Activated T-cell treated with anti-CD3 and anti-CD28 coated beads, Interleukin-2, amount 50 U/mL, for 4 hours (primary cell): ENCODE results near the gene CASQ2. TPM values are rescaled to one million over a fixed set of nuclear protein-coding genes. Genes with fewer than 3 reads are reported as not detected.

Source experiments
- ATAC-seq, 2 donors: fragments of 200-7000 bp; cut with Tn5 transposase; one replicate each; pipeline ENCODE4 v1.10.0; 2021
- DNase-seq: peaks from one replicate; pipeline ENCODE4 v3.0.0-alpha.2; 2020
- H3K27me3 Mint-ChIP-seq: one replicate; pipeline ENCODE4 v1.8.0; 2021; ENCODE audit warnings: low read depth, mixed read lengths
- H3K36me3 Mint-ChIP-seq: one replicate; pipeline ENCODE4 v1.8.0; 2022; ENCODE audit warnings: mixed read lengths; ENCODE audit not compliant: insufficient read depth
- H3K4me1 Mint-ChIP-seq: one replicate; pipeline ENCODE4 v1.8.0; 2021; ENCODE audit warnings: low read depth, mixed read lengths
- H3K4me3 Mint-ChIP-seq: one replicate; pipeline ENCODE4 v1.8.0; 2021; ENCODE audit warnings: mild to moderate bottlenecking, moderate library complexity, mixed read lengths
- H3K9me3 Mint-ChIP-seq: one replicate; pipeline ENCODE4 v1.8.0; 2021; ENCODE audit warnings: mixed read lengths
- total RNA-seq, 3 donors: library from RNA; stranded (reverse); gene quantifications; one replicate each; pipeline ENCODE4 v1.2.1, GENCODE V29; 2021

CASQ2 gene
- total RNA-seq, 3 donors from 2014 or later = not detected

- H3K4me3 Mint-ChIP-seq = no peak overlapping the region
- no peaks in the 10 kb centered on the region for H3K9me3 Mint-ChIP-seq
- H3K4me1 Mint-ChIP-seq = no peaks in the 10 kb centered on the region
- H3K27me3 Mint-ChIP-seq = no peaks in the 10 kb centered on the region
- H3K36me3 Mint-ChIP-seq = no peaks in the 10 kb centered on the region
- DNase-seq (no peak), ATAC-seq (no peak)
These were observed 90.4 kb downstream of the CASQ2 start for GRCh38 chr1:115678141-115678540.

- ATAC-seq = no peak
- Mint-ChIP-seq H3K4me3 (no peak overlapping the region), H3K36me3 (no peaks in the 10 kb centered on the region), H3K27me3 (no peaks in the 10 kb centered on the region), H3K9me3 (no peaks in the 10 kb centered on the region), H3K4me1 (no peaks in the 10 kb centered on the region)
- DNase-seq = no peak
These were observed 90.9 kb downstream of the CASQ2 start for GRCh38 chr1:115677565-115677964.

GRCh38 chr1:115677182-115677555 is 91.3 kb downstream of the CASQ2 start:
- Mint-ChIP-seq H3K9me3 (no peaks in the 10 kb centered on the region), H3K4me3 (no peak overlapping the region), H3K27me3 (no peaks in the 10 kb centered on the region), H3K36me3 (no peaks in the 10 kb centered on the region), H3K4me1 (no peaks in the 10 kb centered on the region)
- DNase-seq (no peak), ATAC-seq (no peak)

GRCh38 chr1:115676498-115677181 is 91.9 kb downstream of the CASQ2 start:
- DNase-seq = no peak
- no peak for ATAC-seq
- H3K27me3 Mint-ChIP-seq = no peaks in the 10 kb centered on the region
- H3K36me3 Mint-ChIP-seq = no peaks in the 10 kb centered on the region
- H3K4me1 Mint-ChIP-seq = no peaks in the 10 kb centered on the region
- H3K9me3 Mint-ChIP-seq = no peaks in the 10 kb centered on the region
- no peak overlapping the region for H3K4me3 Mint-ChIP-seq

- Mint-ChIP-seq H3K4me3 (no peak overlapping the region), H3K27me3 (no peaks in the 10 kb centered on the region), H3K9me3 (no peaks in the 10 kb centered on the region), H3K4me1 (no peaks in the 10 kb centered on the region), H3K36me3 (peaks cover 3% of the 10 kb centered on the region)
- ATAC-seq (no peak), DNase-seq (no peak)
These were observed 96.1 kb downstream of the CASQ2 start for GRCh38 chr1:115672224-115673009.

- ATAC-seq = no peak
- no peak overlapping the region for H3K4me3 Mint-ChIP-seq
- no peaks in the 10 kb centered on the region for H3K27me3 Mint-ChIP-seq
- H3K36me3 Mint-ChIP-seq = peaks cover 4% of the 10 kb centered on the region
- H3K9me3 Mint-ChIP-seq = no peaks in the 10 kb centered on the region
- no peaks in the 10 kb centered on the region for H3K4me1 Mint-ChIP-seq
- no peak for DNase-seq
These were observed 97.2 kb downstream of the CASQ2 start for GRCh38 chr1:115671176-115671934.

GRCh38 chr1:115670476-115671175 is 97.9 kb downstream of the CASQ2 start:
- no peak overlapping the region for H3K4me3 Mint-ChIP-seq
- DNase-seq (no peak), ATAC-seq (no peak)
- H3K4me1 Mint-ChIP-seq = no peaks in the 10 kb centered on the region
- H3K36me3 Mint-ChIP-seq = peaks cover 4% of the 10 kb centered on the region
- H3K9me3 Mint-ChIP-seq = no peaks in the 10 kb centered on the region
- H3K27me3 Mint-ChIP-seq = no peaks in the 10 kb centered on the region

- Mint-ChIP-seq H3K27me3 (no peaks in the 10 kb centered on the region), H3K9me3 (no peaks in the 10 kb centered on the region), H3K36me3 (peaks cover 4% of the 10 kb centered on the region), H3K4me1 (no peaks in the 10 kb centered on the region), H3K4me3 (no peak overlapping the region)
- ATAC-seq (no peak), DNase-seq (no peak)
These were observed 98.6 kb downstream of the CASQ2 start for GRCh38 chr1:115669886-115670285.

- DNase-seq (no peak), ATAC-seq (no peak)
- Mint-ChIP-seq H3K36me3 (peaks cover 4% of the 10 kb centered on the region), H3K9me3 (no peaks in the 10 kb centered on the region), H3K4me3 (no peak overlapping the region), H3K27me3 (no peaks in the 10 kb centered on the region), H3K4me1 (no peaks in the 10 kb centered on the region)
These were observed 99.4 kb downstream of the CASQ2 start for GRCh38 chr1:115669002-115669673.

GRCh38 chr1:115668579-115668978 is 99.9 kb downstream of the CASQ2 start:
- Mint-ChIP-seq H3K36me3 (peaks cover 4% of the 10 kb centered on the region), H3K4me1 (no peaks in the 10 kb centered on the region), H3K9me3 (no peaks in the 10 kb centered on the region), H3K27me3 (no peaks in the 10 kb centered on the region), H3K4me3 (no peak overlapping the region)
- no peak for ATAC-seq
- no peak for DNase-seq

- Mint-ChIP-seq H3K4me3 (no peak overlapping the region), H3K27me3 (no peaks in the 10 kb centered on the region), H3K4me1 (no peaks in the 10 kb centered on the region), H3K36me3 (peaks cover 4% of the 10 kb centered on the region), H3K9me3 (no peaks in the 10 kb centered on the region)
- no peak for DNase-seq
- no peak for ATAC-seq
These were observed 101.8 kb downstream of the CASQ2 start for GRCh38 chr1:115666702-115667101.

GRCh38 chr1:115666206-115666605 is 102.3 kb downstream of the CASQ2 start:
- no peak for ATAC-seq
- no peak for DNase-seq
- Mint-ChIP-seq H3K4me3 (no peak overlapping the region), H3K36me3 (peaks cover 4% of the 10 kb centered on the region), H3K27me3 (no peaks in the 10 kb centered on the region), H3K9me3 (no peaks in the 10 kb centered on the region), H3K4me1 (no peaks in the 10 kb centered on the region)

- Mint-ChIP-seq H3K4me1 (no peaks in the 10 kb centered on the region), H3K9me3 (no peaks in the 10 kb centered on the region), H3K4me3 (no peak overlapping the region), H3K27me3 (no peaks in the 10 kb centered on the region), H3K36me3 (peaks cover 4% of the 10 kb centered on the region)
- ATAC-seq (no peak), DNase-seq (no peak)
These were observed 103.0 kb downstream of the CASQ2 start for GRCh38 chr1:115665319-115666096.
